Neural cell (in vitro differentiated cells): ENCODE data around the gene IGF2R. TPM values are rescaled to one million over a fixed set of nuclear protein-coding genes. Genes with fewer than 3 reads are reported as not detected.

ENCODE experiments used
- H2AFZ ChIP-seq: fragments of 200-600, 300-800 bp; sonication (generic), shearing (Covaris generic); 2 replicates; pipeline ENCODE4 v1.6.0; 2014; ENCODE audit warnings: low read depth, mild to moderate bottlenecking, antibody characterized with exemption, low read length, moderate library complexity
- H3F3A ChIP-seq: fragments of 200-600 bp; shearing (Covaris generic); 2 replicates; pipeline ENCODE4 v1.6.1; 2016; ENCODE audit warnings: mild to moderate bottlenecking, moderate library complexity, mixed read lengths, antibody characterized with exemption, low read length; ENCODE audit not compliant: insufficient read depth, poor library complexity, severe bottlenecking
- H3K27ac ChIP-seq: fragments of 200-600, 300-800 bp; sonication (generic), shearing (Covaris generic); 2 replicates; pipeline ENCODE4 v1.5.1; 2014; ENCODE audit warnings: mild to moderate bottlenecking, low read length, moderate library complexity
- H3K27me3 ChIP-seq: fragments of 300-800, 200-600 bp; sonication (generic), shearing (Covaris generic); 2 replicates; pipeline ENCODE4 v1.6.0; 2014; ENCODE audit warnings: mild to moderate bottlenecking, low read depth, low read length, moderate library complexity; ENCODE audit not compliant: insufficient read depth
- H3K36me3 ChIP-seq: fragments of 300-800, 200-600 bp; sonication (generic), shearing (Covaris generic); 2 replicates; pipeline ENCODE4 v1.5.1; 2014; ENCODE audit warnings: mild to moderate bottlenecking, antibody characterized with exemption, low read length, moderate library complexity; ENCODE audit not compliant: insufficient read depth
- H3K4me2 ChIP-seq: fragments of 300-800, 200-600 bp; sonication (generic), shearing (Covaris generic); 2 replicates; pipeline ENCODE4 v1.6.0; 2014; ENCODE audit warnings: mild to moderate bottlenecking, low read length
- H3K4me3 ChIP-seq: fragments of 300-800, 200-600 bp; sonication (generic), shearing (Covaris generic); 2 replicates; pipeline ENCODE4 v1.5.1; 2014; ENCODE audit warnings: mild to moderate bottlenecking, low read length, moderate library complexity
- H3K79me2 ChIP-seq: fragments of 200-600 bp; shearing (Covaris generic); replicated peaks from 2 replicates; pipeline ENCODE4 v1.6.0; 2014; ENCODE audit warnings: mild to moderate bottlenecking, low read length, moderate library complexity; ENCODE audit not compliant: insufficient read depth
- H3K9ac ChIP-seq: fragments of 300-800, 200-600 bp; sonication (generic), shearing (Covaris generic); 2 replicates; pipeline ENCODE4 v1.6.1; 2016; ENCODE audit warnings: mild to moderate bottlenecking, low read length, mixed read lengths
- H3K9me2 ChIP-seq: fragments of 200-600 bp; shearing (Covaris generic); 2 replicates; pipeline ENCODE4 v1.6.1; 2016; ENCODE audit warnings: mild to moderate bottlenecking, low read length, mixed read lengths; ENCODE audit not compliant: insufficient read depth
- H3K9me3 ChIP-seq: fragments of 200-600, 300-800 bp; sonication (generic), shearing (Covaris generic); 2 replicates; pipeline ENCODE4 v1.6.1; 2016; ENCODE audit warnings: mild to moderate bottlenecking, mixed run types, low read length, moderate library complexity, mixed read lengths
- H4K20me1 ChIP-seq: fragments of 200-600 bp; shearing (Covaris generic); 2 replicates; pipeline ENCODE4 v1.6.1; 2016; ENCODE audit warnings: mild to moderate bottlenecking, mixed run types; ENCODE audit not compliant: insufficient read depth
- EP300 ChIP-seq: fragments of 450-650 bp; conservative IDR thresholded peaks from 2 replicates; pipeline ENCODE4 v1.6.1; 2014; ENCODE audit warnings: antibody characterized with exemption, mild to moderate bottlenecking, moderate library complexity; ENCODE audit not compliant: poor library complexity, severe bottlenecking
- EZH2 ChIP-seq: fragments of 200-600, 300-800 bp; shearing (Covaris generic), sonication (generic); IDR thresholded peaks from 2 replicates; pipeline ENCODE4 v1.6.1; 2014; ENCODE audit warnings: antibody characterized with exemption, low read length, borderline replicate concordance, mild to moderate bottlenecking; ENCODE audit not compliant: insufficient read depth, poor library complexity, severe bottlenecking
- MXI1 ChIP-seq: fragments of 450-650 bp; conservative IDR thresholded peaks from 2 replicates; pipeline ENCODE4 v1.6.1; 2014; ENCODE audit warnings: antibody characterized with exemption, mild to moderate bottlenecking; ENCODE audit not compliant: poor library complexity, severe bottlenecking
- POLR2AphosphoS5 ChIP-seq: IDR thresholded peaks from 2 replicates; pipeline ENCODE4 v1.6.1; 2012
- RAD21 ChIP-seq: fragments of 450-650 bp; conservative IDR thresholded peaks from 2 replicates; pipeline ENCODE4 v1.6.1; 2014; ENCODE audit warnings: antibody characterized with exemption, mild to moderate bottlenecking, moderate library complexity
- SMC3 ChIP-seq: fragments of 450-650 bp; conservative IDR thresholded peaks from 2 replicates; pipeline ENCODE4 v1.6.1; 2014; ENCODE audit warnings: antibody characterized with exemption, mild to moderate bottlenecking, moderate library complexity; ENCODE audit not compliant: poor library complexity
- TAF1 ChIP-seq: IDR thresholded peaks from 2 replicates; pipeline ENCODE4 v1.6.1; 2012; ENCODE audit warnings: low read depth
- polyA plus RNA-seq: library from polyadenylated mRNA; depleted of rRNA; stranded (reverse); fragments of >200 nt; gene quantifications from 2 replicates; pipeline ENCODE4 v1.2.3, GENCODE V29; 2014
- TF ChIP-seq, protein P1 (sequence below): fragments of 450-650 bp; IDR thresholded peaks from 2 replicates; pipeline ENCODE4 v1.5.1; 2014; ENCODE audit warnings: antibody characterized with exemption, mild to moderate bottlenecking, moderate library complexity; ENCODE audit not compliant: poor library complexity, severe bottlenecking
- TF ChIP-seq, protein P2 (sequence below): IDR thresholded peaks from 2 replicates; pipeline ENCODE4 v1.6.1; 2012; ENCODE audit warnings: borderline replicate concordance

Gene IGF2R
- polyA plus RNA-seq, 1 donor from 2014 or later: 15.0 TPM

DNA sequence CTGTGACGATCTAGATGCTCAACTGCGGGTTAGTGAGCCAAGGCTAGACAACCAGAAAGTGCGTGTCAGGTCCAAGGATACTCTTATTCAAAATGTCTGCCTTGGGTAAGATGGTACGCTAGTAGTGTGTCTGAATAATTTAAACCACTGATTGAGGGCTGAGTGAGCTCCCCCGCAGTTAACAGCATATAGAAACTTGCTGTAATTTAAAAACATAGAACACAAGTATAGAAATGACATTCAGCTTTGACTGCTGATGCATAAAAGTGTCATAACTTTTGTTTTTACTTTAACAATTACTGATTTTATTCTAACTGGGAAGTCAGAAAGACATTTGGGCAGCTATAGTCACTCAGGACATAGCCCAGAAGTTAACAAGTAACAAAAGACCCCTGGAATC lies 107.1 kb downstream of the IGF2R start:
- H3K9ac ChIP-seq: no peak overlapping the region
- no peaks in the 10 kb centered on the region for H4K20me1 ChIP-seq
- H2AFZ ChIP-seq: no peak overlapping the region
- H3K9me2 ChIP-seq: no peaks in the 10 kb centered on the region
- no peaks in the 10 kb centered on the region for H3F3A ChIP-seq
- peaks cover 9% of the 10 kb centered on the region for H3K36me3 ChIP-seq
- H3K4me3 ChIP-seq: no peak overlapping the region
- no peak overlapping the region for H3K4me2 ChIP-seq
- no peaks in the 10 kb centered on the region for H3K79me2 ChIP-seq
- no peaks in the 10 kb centered on the region for H3K9me3 ChIP-seq
- no peaks in the 10 kb centered on the region for H3K27me3 ChIP-seq
- TF ChIP-seq RAD21: no peak
- TF ChIP-seq, protein P1, sequence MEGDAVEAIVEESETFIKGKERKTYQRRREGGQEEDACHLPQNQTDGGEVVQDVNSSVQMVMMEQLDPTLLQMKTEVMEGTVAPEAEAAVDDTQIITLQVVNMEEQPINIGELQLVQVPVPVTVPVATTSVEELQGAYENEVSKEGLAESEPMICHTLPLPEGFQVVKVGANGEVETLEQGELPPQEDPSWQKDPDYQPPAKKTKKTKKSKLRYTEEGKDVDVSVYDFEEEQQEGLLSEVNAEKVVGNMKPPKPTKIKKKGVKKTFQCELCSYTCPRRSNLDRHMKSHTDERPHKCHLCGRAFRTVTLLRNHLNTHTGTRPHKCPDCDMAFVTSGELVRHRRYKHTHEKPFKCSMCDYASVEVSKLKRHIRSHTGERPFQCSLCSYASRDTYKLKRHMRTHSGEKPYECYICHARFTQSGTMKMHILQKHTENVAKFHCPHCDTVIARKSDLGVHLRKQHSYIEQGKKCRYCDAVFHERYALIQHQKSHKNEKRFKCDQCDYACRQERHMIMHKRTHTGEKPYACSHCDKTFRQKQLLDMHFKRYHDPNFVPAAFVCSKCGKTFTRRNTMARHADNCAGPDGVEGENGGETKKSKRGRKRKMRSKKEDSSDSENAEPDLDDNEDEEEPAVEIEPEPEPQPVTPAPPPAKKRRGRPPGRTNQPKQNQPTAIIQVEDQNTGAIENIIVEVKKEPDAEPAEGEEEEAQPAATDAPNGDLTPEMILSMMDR: no peak
- no peak overlapping the region for H3K27ac ChIP-seq

DNA sequence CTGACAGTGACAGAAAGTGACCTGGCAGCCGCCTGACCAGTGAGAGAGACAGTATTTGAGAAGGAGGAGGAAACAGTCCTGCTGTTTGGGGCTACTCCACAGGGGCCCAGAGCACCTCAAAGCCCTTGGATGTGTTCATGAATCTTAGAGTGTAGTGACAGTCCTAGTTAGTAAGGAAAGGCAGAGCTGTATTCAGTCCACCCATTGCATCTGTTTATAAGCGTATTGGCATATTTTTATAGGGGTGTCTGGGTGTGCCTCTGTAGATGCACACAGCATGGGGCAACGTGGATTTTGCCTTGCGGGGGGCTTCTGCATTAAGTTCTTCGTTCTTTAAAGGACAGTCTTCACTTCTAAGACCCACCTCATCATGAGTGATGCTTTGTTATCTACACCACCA lies 108.1 kb downstream of the IGF2R start:
- Histone ChIP-seq H3K4me3 (no peak overlapping the region), H3K27ac (no peak overlapping the region), H3K9me2 (no peaks in the 10 kb centered on the region), H2AFZ (no peak overlapping the region), H4K20me1 (no peaks in the 10 kb centered on the region), H3K4me2 (no peak overlapping the region), H3K79me2 (no peaks in the 10 kb centered on the region), H3K9me3 (no peaks in the 10 kb centered on the region), H3K36me3 (peaks cover 9% of the 10 kb centered on the region), H3K27me3 (no peaks in the 10 kb centered on the region), H3K9ac (no peak overlapping the region), H3F3A (no peaks in the 10 kb centered on the region)
- TF ChIP-seq EP300 (no peak), EZH2 (no peak), POLR2AphosphoS5 (no peak), TAF1 (no peak), MXI1 (no peak), SMC3 (no peak), RAD21 (no peak)
- TF ChIP-seq, protein P2, sequence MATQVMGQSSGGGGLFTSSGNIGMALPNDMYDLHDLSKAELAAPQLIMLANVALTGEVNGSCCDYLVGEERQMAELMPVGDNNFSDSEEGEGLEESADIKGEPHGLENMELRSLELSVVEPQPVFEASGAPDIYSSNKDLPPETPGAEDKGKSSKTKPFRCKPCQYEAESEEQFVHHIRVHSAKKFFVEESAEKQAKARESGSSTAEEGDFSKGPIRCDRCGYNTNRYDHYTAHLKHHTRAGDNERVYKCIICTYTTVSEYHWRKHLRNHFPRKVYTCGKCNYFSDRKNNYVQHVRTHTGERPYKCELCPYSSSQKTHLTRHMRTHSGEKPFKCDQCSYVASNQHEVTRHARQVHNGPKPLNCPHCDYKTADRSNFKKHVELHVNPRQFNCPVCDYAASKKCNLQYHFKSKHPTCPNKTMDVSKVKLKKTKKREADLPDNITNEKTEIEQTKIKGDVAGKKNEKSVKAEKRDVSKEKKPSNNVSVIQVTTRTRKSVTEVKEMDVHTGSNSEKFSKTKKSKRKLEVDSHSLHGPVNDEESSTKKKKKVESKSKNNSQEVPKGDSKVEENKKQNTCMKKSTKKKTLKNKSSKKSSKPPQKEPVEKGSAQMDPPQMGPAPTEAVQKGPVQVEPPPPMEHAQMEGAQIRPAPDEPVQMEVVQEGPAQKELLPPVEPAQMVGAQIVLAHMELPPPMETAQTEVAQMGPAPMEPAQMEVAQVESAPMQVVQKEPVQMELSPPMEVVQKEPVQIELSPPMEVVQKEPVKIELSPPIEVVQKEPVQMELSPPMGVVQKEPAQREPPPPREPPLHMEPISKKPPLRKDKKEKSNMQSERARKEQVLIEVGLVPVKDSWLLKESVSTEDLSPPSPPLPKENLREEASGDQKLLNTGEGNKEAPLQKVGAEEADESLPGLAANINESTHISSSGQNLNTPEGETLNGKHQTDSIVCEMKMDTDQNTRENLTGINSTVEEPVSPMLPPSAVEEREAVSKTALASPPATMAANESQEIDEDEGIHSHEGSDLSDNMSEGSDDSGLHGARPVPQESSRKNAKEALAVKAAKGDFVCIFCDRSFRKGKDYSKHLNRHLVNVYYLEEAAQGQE: no peak
- TF ChIP-seq, protein P1: no peak
